ENCODE measurements around the gene MTMR10.

Gene MTMR10

DNA sequence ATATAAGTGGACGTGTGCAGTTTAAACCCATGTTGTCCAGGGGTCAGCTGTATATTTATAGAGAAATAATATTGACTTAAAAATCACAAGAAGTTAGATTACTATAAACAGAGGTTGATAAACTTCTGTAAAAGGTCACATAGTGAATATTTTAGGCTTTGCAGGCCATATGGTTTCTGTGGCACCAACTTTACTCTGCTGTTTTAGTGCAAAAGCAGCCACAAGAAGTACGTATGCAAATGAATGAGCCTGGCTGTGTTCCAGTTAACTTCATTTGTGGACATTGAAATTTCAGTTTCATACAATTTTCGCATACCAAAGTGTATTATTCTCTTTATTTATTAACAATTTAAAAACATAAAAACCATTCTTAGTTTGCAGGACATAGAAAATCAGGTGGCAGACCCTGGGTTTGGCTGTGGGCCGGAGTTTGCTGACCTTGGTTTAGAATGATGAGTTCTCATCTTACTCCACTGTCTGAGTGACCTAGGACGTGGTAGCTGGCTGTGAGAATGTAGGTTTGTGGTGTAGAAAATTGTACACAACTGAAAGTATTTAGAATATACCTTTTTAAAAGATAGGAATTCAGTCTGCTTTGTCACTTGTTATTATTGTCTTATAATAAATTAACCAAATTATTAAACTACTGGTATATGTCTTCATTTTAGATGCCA lies 71.4 kb downstream of the MTMR10 start:
- ATAC-seq = no peak
- DNase-seq = no peak

DNA sequence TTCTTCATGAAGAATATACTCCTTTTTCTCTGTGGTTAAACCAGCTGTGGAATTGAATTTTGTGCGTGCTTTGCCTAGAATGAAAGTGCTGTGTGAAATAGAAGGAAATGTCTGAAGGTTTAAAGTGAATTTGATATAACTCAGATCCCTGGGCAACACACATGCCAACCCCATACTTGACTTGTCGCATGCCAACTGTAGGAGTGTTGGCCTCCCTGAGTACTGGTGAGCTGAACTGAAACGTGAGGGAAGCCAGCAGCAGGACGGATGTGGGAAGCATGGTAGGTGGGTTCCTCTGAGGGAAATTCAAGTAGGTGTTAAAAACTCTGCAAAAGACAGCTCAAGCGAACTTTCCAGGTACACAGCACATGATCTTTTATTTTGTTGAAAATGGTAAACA lies 73.1 kb downstream of the MTMR10 start:
- ATAC-seq = no peak
- no peak for DNase-seq

DNA sequence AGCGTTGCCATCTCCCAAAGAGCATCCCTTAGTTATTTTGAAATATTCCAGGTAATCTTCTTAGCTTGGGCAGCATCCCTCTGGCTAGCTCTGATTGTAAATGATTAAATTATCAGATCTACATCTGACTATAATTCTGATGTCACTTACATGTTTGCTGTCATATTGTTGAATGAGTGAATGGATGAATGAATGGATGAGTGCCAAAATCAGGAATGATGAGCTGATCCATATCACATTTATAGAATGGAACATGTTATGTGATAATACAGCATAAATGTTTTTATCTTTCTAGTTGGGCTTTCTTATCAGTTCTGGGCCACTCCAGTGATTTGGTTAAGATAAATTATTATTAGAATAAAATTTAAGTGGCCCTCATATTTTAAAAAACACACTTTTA lies 73.8 kb downstream of the MTMR10 start:
- DNase-seq (no peak), ATAC-seq (no peak)

DNA sequence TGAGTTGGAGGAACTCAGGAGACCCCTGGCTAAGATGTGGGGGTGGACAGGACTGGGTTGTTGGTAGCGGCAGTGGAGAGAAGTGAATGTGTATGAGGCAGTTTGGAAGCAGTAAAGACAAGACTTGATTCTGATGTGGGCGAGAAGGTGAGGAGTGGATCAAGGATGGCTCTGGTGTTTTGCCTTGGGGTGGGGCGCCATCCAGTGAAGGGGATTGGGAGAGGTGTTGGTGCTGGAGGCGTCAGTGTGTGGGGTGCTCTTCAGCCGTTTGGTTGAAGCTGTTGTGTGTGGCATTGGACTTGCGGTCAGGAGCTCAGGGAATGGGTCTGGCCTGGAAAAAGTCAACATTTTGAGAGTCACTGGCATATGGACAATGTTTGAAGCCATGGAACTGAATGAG lies 74.4 kb downstream of the MTMR10 start:
- peak; percentile 36 for ATAC-seq
- no peak for DNase-seq

DNA sequence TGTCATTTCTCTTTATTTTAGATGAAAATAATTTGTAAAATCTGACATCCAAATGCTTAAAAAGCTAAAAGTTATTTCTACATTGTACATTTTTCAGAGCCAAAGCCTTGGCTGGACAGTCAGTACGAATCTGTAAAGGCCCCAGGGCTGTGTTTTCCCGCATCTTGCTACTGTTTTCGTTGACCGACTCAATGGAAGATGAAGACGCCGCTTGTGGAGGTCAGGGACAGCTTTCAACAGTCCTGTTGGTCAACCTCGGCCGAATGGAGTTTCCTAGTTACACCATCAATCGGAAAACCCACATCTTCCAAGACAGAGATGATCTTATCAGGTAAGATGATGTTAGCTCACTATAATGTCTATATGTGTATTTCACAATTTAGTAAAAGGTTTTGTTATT lies 77.7 kb downstream of the MTMR10 start:
- DNase-seq = no peak
- no peak for ATAC-seq

DNA sequence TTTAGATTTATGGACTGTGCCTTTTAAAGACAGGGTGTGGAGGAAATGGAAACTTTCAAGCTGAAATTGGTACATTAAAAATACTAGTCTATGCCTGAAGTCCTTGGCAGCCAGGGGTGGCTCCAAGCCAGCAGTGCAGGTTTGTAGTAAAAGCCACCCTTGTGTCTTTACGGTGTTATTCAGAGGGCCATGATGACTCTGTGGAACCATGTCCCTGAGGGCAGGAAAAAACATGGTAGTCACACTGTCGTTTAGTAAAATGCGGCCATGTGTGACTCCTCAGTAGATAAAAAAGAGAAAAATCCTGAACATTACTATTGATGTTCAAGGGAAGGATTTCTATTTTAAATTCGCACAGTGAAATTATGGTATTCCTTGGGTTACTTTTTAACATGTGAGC lies 85.1 kb downstream of the MTMR10 start:
- DNase-seq (no peak), ATAC-seq (no peak)

DNA sequence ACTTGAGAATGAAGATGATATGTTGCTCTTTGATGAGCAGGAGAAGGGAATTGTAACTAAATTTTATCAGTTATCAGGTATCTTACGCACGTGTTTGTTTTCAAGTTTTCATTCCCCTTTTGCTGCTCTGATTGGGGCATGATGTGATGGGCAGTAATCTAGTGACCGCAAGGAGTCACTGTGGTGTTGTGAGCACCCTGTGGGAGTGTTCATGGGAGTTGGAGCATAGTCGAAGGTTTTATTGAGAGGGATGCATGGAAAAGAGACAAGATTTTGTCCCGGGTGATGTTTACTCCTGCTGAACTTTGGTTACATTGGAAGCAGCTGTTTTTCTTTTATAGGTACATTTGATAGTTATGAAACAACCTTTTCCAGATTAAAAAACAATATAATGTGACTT lies 85.6 kb downstream of the MTMR10 start:
- DNase-seq (no peak), ATAC-seq (no peak)

DNA sequence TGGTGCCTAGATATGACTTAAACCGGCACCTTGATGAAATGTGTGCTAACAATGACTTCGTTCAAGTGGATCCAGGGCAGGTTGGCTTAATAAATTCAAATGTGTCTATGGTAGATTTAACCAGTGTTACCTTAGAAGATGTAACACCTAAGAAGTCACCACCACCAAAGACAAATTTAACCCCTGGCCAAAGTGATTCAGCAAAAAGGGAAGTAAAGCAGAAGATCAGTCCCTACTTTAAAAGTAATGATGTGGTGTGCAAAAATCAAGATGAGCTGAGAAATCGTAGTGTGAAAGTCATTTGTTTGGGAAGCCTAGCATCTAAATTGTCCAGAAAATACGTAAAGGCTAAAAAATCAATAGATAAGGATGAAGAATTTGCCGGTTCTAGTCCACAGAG lies 86.6 kb downstream of the MTMR10 start:
- ATAC-seq = no peak

DNA sequence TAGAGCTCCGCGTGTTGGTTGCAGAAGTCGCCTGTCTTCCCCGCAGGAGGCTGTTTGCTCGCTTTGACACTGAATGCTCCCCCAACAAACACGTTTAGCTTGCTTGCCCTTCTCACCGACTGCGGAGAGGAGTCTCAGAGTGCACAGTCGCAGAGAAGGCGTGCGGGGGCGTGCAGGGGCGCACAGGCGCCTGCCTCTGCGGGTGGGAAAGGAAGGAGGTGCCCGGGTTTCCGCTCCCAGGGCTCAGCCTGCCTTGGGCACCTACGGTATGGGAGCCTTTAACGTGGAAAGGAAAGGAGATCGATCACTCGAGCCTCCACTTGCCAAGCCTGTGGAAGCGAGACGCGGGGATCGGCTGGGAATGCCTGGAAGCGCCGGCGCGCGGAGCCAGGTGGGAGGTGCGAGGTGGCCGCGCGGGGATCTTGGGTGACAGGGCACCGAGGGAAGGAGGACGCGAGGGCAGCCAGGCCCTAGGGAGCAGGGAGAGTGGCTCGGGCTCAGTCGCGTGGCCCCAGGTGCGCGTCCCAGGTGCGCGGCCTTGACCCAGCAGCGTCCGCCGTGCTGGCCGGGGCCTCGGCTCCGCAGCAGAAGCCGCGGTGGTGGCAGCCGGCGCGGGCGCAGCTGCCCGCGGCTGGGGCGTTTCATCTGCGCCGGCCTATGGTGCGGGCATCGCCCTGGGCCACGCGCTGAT lies 87.8 kb downstream of the MTMR10 start, which contains the start of gene FAN1:
FAN1 (plus strand) TSS at position 419 of the 691 bp plus-strand sequence. CDS start 749 bp downstream, outside the sequence.
- ATAC-seq = peak; percentile 93
- DNase-seq = peak; percentile 83

More for the DNA sequence above, 86.6 kb downstream of the MTMR10 start:
- no peak for DNase-seq

DNA sequence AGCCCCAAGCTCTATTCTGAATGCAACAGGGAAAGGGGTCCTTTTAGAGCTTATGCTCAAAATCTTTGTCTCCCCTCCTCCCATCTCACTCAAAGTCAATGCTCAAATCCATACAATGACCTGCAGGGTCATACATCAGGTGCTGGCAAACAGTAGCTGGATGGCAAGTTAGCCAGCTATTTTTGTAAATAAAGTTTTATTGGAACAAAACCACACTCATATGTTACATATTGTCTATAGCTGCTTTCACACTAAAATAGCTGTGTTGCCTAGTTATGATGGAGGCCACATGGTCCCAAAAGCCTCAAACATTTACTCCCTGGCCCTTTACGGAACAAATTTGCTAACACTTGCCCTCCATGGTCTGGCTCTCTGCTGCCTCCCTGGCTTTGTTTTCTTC lies 89.5 kb downstream of the MTMR10 start:
- ATAC-seq (no peak), DNase-seq (no peak)

DNA sequence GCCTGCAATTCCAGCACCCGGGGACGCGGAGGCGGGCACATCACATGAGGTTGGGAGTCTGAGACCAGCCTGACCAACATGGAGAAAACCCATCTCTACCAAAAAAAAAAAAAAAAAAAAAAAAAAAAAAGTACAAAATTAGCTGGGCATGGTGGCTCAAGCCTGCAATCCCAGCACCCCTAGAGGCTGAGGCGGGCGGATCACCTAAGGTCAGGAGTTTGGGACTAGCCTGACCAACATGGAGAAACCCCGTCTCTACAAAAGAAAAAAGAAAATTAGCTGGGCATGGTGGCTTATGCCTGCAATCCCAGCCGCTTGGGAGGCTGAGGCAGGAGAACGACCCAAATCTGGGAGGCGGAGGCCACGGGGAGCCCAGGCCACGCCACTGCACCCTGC lies 95.2 kb downstream of the MTMR10 start:
- ATAC-seq = no peak

DNA sequence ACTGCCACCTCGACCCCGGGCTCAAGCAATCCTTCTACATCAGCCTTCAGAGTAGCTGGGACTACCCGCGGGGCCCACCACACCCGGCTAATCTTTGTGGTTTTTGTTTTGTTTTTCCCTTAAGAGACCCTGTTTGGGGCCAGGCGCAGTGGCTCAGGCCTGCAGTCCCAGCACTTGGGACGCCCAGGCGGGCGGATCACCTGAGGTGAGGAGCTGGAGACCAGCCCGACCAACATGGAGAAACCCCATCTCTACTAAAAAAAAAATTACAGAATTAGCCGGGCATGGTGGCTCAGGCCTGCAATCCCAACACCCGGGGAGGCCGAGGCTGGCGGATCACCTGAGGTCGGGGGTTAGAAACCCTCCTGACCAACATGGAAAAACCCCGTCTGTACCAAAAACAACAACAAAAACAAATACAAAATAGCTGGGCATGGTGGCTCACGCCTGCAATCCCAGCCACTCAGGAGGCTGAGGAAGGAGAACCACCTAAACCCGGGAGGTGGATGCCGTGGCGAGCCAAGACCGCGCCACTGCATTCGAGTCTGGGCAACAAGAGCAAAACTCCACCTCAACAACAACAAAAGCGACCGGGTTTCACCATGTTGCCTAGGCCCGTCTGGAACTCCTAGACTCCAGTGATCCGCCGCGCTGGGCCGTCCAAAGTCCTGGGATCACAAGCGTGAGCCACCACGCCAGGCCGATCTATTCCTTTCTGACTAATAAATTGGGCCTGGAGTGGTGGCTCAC lies 95.8 kb downstream of the MTMR10 start:
- no peak for ATAC-seq
- DNase-seq = no peak

More for the DNA sequence above, 95.2 kb downstream of the MTMR10 start:
- DNase-seq = no peak

DNA sequence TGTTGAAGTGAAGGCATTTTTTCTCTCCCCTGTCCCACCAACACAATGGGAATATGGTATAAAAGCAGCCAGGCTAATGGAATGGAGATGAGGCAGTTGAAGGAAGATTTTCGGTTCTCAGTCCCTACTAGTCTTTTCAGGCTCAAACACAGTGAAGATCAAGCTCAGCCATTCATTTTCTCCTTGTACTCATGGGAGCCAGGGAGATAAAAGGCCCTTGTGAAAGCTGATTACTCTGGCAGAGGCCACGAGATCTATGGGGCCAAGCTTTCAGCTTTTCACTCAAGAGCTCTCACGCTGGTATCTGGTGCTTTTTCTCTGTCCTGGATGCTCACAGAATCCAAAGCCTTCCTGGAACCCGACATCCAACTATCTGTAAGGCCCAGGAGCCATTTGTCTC lies 102.2 kb downstream of the MTMR10 start:
- ATAC-seq = no peak
- DNase-seq = no peak

Measured in stimulated activated naive CD8-positive, alpha-beta T cell treated with anti-CD3 and anti-CD28 coated beads, Interleukin-15, Interleukin-2, amounts not matched to agents 100 U/mL and 50 U/mL, for 24 hours (primary cell).